Common myeloid progenitor, CD34-positive (primary cell): Measurements from ENCODE around the gene TBC1D12.
"Not testable (repeated sequence)": the region's sequence is repeated elsewhere in the genome, so short reads cannot be mapped to it uniquely, and the experiment has no call there.

Experiments used
- CTCF ChIA-PET: fragments of 350-600 bp; sonication (Branson Sonifier 250); formaldehyde crosslinking; loops from one replicate; lab custom pipeline; 2021; ENCODE audit warnings: antibody characterized with exemption; lab: Charles Lee
- POLR2A ChIA-PET: fragments of 350-600 bp; sonication (Branson Sonifier 250); formaldehyde crosslinking; loops from one replicate; lab custom pipeline; 2021; ENCODE audit warnings: antibody characterized with exemption; lab: Charles Lee
- DNase-seq, 3 donors: peaks; one replicate each; pipeline versions ENCODE4 v3.0.0 to v3.0.0-alpha.2; 2013
- H3K27ac ChIP-seq, 2 experiments: 1 replicate in 1 of 2; 2 replicates in 1 of 2; pipeline ENCODE4 v1.7.0; 2013; ENCODE audit warnings: inconsistent platforms in 2 of 2, low read length in 2 of 2, mild to moderate bottlenecking in 2 of 2, low read depth in 1 of 2, moderate library complexity in 1 of 2; ENCODE audit not compliant: severe bottlenecking in 2 of 2, insufficient read depth in 1 of 2, poor library complexity in 1 of 2
- H3K27me3 ChIP-seq, 5 experiments: replicated peaks in 2 of 5; 1 replicate in 3 of 5; 2 replicates in 2 of 5; pipeline versions ENCODE4 v1.6.1 to v1.7.0; 2013; ENCODE audit warnings: low read length in 4 of 5, mild to moderate bottlenecking in 2 of 5, moderate library complexity in 2 of 5, inconsistent platforms in 1 of 5; ENCODE audit not compliant: insufficient read depth in 5 of 5, control insufficient read depth in 4 of 5
- H3K36me3 ChIP-seq, 4 experiments: 1 replicate in 2 of 4; 2 replicates in 2 of 4; pipeline versions ENCODE4 v1.6.1 to v1.7.0; 2013; ENCODE audit warnings: low read length in 3 of 4, control low read depth in 1 of 4, mild to moderate bottlenecking in 1 of 4; ENCODE audit not compliant: control insufficient read depth in 4 of 4, insufficient read depth in 4 of 4
- H3K4me1 ChIP-seq, 4 experiments: 1 replicate in 3 of 4; 2 replicates in 1 of 4; pipeline versions ENCODE4 v1.6.1 to v1.7.1; 2013; ENCODE audit warnings: low read length in 3 of 4, mild to moderate bottlenecking in 3 of 4, control low read depth in 1 of 4, inconsistent platforms in 1 of 4, moderate library complexity in 1 of 4; ENCODE audit not compliant: control insufficient read depth in 4 of 4, insufficient read depth in 4 of 4; ENCODE audit errors: control extremely low read depth in 1 of 4
- H3K4me3 ChIP-seq, 7 experiments: 1 replicate in 4 of 7; 2 replicates in 3 of 7; pipeline versions ENCODE4 v1.5.1 to v1.7.0; 2013; ENCODE audit warnings: mild to moderate bottlenecking in 7 of 7, low read length in 6 of 7, moderate library complexity in 6 of 7, inconsistent platforms in 2 of 7, low read depth in 2 of 7, control low read depth in 1 of 7; ENCODE audit not compliant: insufficient read depth in 4 of 7, control insufficient read depth in 1 of 7; ENCODE audit errors: extremely low read depth in 1 of 7
- H3K9me3 ChIP-seq, 5 experiments: 1 replicate in 4 of 5; 2 replicates in 1 of 5; pipeline versions ENCODE4 v1.6.1 to v1.7.1; 2013; ENCODE audit warnings: low read length in 4 of 5, mild to moderate bottlenecking in 2 of 5, inconsistent platforms in 1 of 5, low read depth in 1 of 5, moderate library complexity in 1 of 5; ENCODE audit not compliant: control insufficient read depth in 4 of 5, insufficient read depth in 2 of 5; ENCODE audit errors: control extremely low read depth in 1 of 5
- WGBS: methylation state at CpG from one replicate; pipeline ENCODE4 v1.1.5; 2013; ENCODE audit not compliant: insufficient coverage; 5-methylcytosine and 5-hydroxymethylcytosine counted together

TBC1D12 gene

DNA sequence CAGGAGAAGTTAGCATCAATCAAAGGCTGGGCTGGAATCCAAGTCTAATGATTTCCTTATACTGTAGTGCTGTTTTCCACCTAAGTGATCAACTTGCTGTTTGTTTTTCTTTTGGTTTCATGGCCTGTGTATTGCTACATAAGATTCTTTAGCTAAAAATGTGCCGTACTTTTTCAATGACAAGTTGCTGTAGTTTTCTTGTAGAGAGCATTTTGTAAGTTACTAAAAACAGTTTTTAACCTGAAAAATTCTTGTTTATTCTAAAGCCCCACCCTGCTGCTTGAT, 144.5 kb downstream of the TBC1D12 start:
- ChIA-PET POLR2A (no interaction called here), CTCF (no interaction called here)
- Histone ChIP-seq H3K4me3 (peak overlapping the region in 5 of 7 experiments; percentile 86 to 98 (median 98)), H3K36me3 (peaks cover 0 to 4% (median 0%) of the 10 kb centered on the region in 4 experiments), H3K27me3 (no peaks in the 10 kb centered on the region), H3K4me1 (peaks cover 11 to 27% (median 20%) of the 10 kb centered on the region in 4 experiments), H3K27ac (no peak overlapping the region), H3K9me3 (no peaks in the 10 kb centered on the region)
- WGBS = no CpG with 5 or more reads among the region's 1 CpG
- DNase-seq = peak in 2 of 3 donors; percentile 13 to 21

- H3K36me3 ChIP-seq = peaks cover 0 to 17% (median under 1%) of the 10 kb centered on the region in 4 experiments
- no peaks in the 10 kb centered on the region for H3K9me3 ChIP-seq
- H3K4me3 ChIP-seq = no peak overlapping the region
- no peaks in the 10 kb centered on the region for H3K27me3 ChIP-seq
- H3K4me1 ChIP-seq = peaks cover 11 to 24% (median 20%) of the 10 kb centered on the region in 4 experiments
- CTCF ChIA-PET = no interaction called here
- no peak for DNase-seq
- POLR2A ChIA-PET = no interaction called here
- H3K27ac ChIP-seq = no peak overlapping the region
These were observed 146.9 kb downstream of the TBC1D12 start for GRCh38 chr10:94549221-94549620.

DNA sequence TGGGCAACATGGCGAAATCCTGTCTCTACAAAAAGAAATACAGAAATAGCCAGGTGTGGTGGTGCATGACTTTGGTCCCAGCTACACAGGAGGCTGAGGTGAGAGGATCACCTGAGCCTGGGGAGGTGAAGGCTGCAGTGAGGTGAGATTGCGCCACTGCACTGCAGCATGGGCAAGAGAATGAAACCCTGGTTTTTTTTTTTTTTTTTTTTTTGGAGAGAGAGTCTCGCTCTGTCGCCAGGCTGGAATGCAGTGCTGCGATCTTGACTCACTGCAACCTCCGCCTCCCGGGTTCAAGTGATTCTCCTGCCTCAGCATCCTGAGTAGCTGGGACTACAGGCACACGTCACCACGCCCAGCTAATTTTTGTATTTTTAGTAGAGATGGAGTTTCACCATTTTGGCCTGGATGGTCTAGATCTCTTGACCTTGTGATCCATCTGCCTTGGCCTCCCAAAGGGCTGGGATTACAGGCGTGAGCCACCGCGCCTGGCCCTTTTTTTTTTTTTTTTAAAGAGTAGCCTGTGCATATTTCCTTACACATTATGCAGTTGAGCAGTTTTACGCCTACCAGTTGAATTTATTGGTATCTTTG, 165.5 kb downstream of the TBC1D12 start:
- POLR2A ChIA-PET, CTCF ChIA-PET, H3K4me3 ChIP-seq, H3K4me1 ChIP-seq, H3K27ac ChIP-seq, H3K27me3 ChIP-seq, DNase-seq, H3K9me3 ChIP-seq: not testable (repeated sequence)
- peaks cover 7 to 62% (median 19%) of the 10 kb centered on the region in 4 experiments for H3K36me3 ChIP-seq
- 97% methylated on average over 5 of the region's 13 CpGs for WGBS

DNA sequence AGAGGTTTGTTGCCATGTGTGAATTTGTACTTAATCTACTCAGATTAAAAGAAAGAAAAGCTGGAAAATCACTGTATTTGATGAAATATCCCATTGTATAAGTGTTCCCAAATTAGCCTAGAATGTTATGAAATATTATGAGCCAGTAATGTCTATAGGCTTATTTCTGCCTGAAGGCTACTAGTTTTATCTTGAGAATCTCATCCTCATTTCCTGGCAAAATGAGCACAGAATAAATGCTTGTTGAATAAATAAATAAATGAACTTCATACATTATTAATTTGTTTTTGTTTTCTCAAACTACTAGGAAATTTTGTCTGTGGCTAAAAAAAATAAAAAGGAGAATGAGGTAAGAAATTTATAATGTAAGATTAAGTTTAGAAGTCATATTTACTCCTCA, 168.7 kb downstream of the TBC1D12 start:
- POLR2A ChIA-PET = no interaction called here
- CTCF ChIA-PET = no interaction called here
- Histone ChIP-seq H3K9me3 (no peaks in the 10 kb centered on the region), H3K36me3 (peaks cover 6 to 58% (median 13%) of the 10 kb centered on the region in 4 experiments), H3K4me3 (no peak overlapping the region), H3K27me3 (no peaks in the 10 kb centered on the region), H3K27ac (no peak overlapping the region), H3K4me1 (no peaks in the 10 kb centered on the region)
- DNase-seq = no peak

DNA sequence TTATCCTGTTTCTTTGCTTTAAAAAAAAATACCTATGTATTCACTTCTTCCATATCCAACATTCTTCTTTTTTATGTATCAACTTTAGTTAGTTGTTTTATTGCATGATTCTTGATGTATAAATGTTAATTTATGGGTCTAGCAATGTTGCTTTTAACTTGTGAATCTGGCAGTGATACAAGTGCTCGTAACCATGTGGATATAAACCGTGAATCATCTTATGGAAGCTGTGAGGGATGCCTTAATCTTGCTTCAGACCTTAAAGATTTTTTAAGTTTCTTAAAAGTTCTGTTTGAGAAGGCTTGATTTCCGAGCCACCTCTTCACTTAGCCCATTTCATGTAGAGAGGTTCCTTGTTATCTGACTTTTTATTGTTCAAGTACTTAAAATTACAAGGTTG, 169.2 kb downstream of the TBC1D12 start:
- no peak overlapping the region for H3K27ac ChIP-seq
- H3K36me3 ChIP-seq = peaks cover 6 to 57% (median 12%) of the 10 kb centered on the region in 4 experiments
- no peaks in the 10 kb centered on the region for H3K27me3 ChIP-seq
- ChIA-PET POLR2A (no interaction called here), CTCF (no interaction called here)
- no peaks in the 10 kb centered on the region for H3K4me1 ChIP-seq
- WGBS = 100% methylated on average over 2 of the region's 3 CpGs
- H3K4me3 ChIP-seq = no peak overlapping the region
- no peaks in the 10 kb centered on the region for H3K9me3 ChIP-seq
- DNase-seq = no peak

DNA sequence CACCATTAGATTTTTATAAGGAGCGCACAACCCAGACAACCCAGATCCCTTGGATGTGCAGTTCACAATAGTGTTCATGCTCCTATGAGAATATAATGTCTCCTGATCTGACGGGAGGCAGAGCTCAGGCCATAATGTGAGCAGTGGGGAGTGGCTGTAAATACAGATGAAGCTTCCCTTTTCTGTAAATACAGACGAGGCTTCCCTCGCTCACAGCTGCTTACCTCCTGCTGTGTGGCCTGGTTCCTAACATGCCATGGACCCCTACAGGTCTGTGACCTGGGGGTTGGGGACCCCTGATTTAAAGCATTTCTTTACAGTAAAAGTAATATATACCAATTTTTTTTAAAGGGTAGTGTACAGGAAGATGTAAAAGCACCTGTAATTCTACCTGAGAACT, 176.4 kb downstream of the TBC1D12 start:
- Histone ChIP-seq H3K9me3 (no peaks in the 10 kb centered on the region), H3K36me3 (peaks cover 5 to 39% (median 10%) of the 10 kb centered on the region in 4 experiments), H3K27me3 (no peaks in the 10 kb centered on the region), H3K4me3 (no peak overlapping the region), H3K27ac (no peak overlapping the region), H3K4me1 (no peaks in the 10 kb centered on the region)
- POLR2A ChIA-PET = no interaction called here
- CTCF ChIA-PET = interaction anchor here (0.7 kb wide), 2 partner anchors 42 to 1852 kb away, joined by 3 read pairs; no protein-coding TSS in a partner anchor
- DNase-seq = no peak
- 100% methylated on average over 2 of the region's 4 CpGs for WGBS

DNA sequence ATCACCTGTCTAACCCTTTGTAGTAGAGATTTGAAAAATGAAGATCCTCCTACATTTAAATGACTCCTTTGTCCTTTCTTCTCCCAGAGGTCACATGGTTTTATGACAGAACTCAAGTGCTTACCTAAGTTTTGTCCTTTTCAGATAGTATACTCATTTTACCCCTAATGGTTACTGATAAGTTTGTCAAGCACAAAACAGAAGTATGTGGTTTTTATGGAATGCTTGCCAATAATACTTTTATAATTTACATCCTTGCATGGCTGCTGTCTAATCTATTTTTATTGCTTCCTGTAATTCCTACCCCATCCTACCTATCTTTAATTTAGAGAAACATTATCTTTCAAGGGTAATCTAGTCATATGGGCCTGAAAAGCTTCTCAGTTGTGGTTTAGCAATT, 180.8 kb downstream of the TBC1D12 start:
- POLR2A ChIA-PET = no interaction called here
- peak in 1 of 3 donors; percentile 2 for DNase-seq
- peaks cover 4 to 27% (median 7%) of the 10 kb centered on the region in 4 experiments for H3K36me3 ChIP-seq
- H3K27me3 ChIP-seq = no peaks in the 10 kb centered on the region
- H3K9me3 ChIP-seq = no peaks in the 10 kb centered on the region
- H3K4me3 ChIP-seq = no peak overlapping the region
- no peaks in the 10 kb centered on the region for H3K4me1 ChIP-seq
- H3K27ac ChIP-seq = peak overlapping the region in 1 of 2 experiments; percentile 31
- CTCF ChIA-PET = interaction anchor here (1.3 kb wide), 1 partner anchor 18 kb away, joined by 3 read pairs; no protein-coding TSS in a partner anchor
